Omental fat pad (tissue), 4 donors: ENCODE results near the gene GPRIN3. TPM values are rescaled to one million over a fixed set of nuclear protein-coding genes. Genes with fewer than 3 reads are reported as not detected.

ENCODE experiments used
- ATAC-seq: fragments of 150-250 bp; one replicate; pipeline ENCODE4 v1.9.1; 2016; ENCODE audit warnings: mild to moderate bottlenecking, moderate library complexity; ENCODE audit not compliant: low FRiP score
- DNase-seq: peaks from one replicate; pipeline ENCODE4 v3.0.0-alpha.2; 2019; ENCODE audit warnings: low spot score
- CTCF ChIP-seq, 3 donors: fragments of 450-650 bp; IDR thresholded peaks; one replicate each; pipeline ENCODE4 v1.5.1; 2016 to 2017; ENCODE audit warnings: antibody characterized with exemption in 3 of 3, mild to moderate bottlenecking in 3 of 3, moderate library complexity in 2 of 3
- total RNA-seq, 4 donors: library from RNA; depleted of rRNA; stranded (reverse); fragments of >200 nt; gene quantifications; one replicate each; pipeline ENCODE4 v1.1.0, GENCODE V29; 2016

GPRIN3 gene
- total RNA-seq = 10 to 100 TPM in 3 of 4 donors, 1 to 10 TPM in 1; 3.3 to 19.3 (median 14.7) TPM

GRCh38 chr4:89307446-89308160 is at the start of gene GPRIN3:
GPRIN3 (minus strand) TSS chr4:89307800; CDS start chr4:89250110, 57,690 bp downstream.
- DNase-seq = peak; percentile 31
- no peak for TF ChIP-seq CTCF (IDR thresholded peaks at IDR 0.05)
- ATAC-seq = peak; percentile 62

GRCh38 chr4:89357340-89357739 is 49.7 kb upstream of the GPRIN3 start:
- ATAC-seq (no peak), DNase-seq (no peak)
- TF ChIP-seq CTCF (IDR thresholded peaks at IDR 0.05) = no peak

GRCh38 chr4:89356086-89356485 is 48.5 kb upstream of the GPRIN3 start:
- ATAC-seq (no peak), DNase-seq (no peak)
- TF ChIP-seq CTCF (IDR thresholded peaks at IDR 0.05) = no peak

GRCh38 chr4:89353514-89353913 is 45.9 kb upstream of the GPRIN3 start:
- DNase-seq = no peak
- no peak for TF ChIP-seq CTCF (IDR thresholded peaks at IDR 0.05)
- ATAC-seq = no peak

- ATAC-seq (no peak), DNase-seq (no peak)
- no peak for TF ChIP-seq CTCF (IDR thresholded peaks at IDR 0.05)
These were observed 44.9 kb upstream of the GPRIN3 start for GRCh38 chr4:89352541-89352940.

GRCh38 chr4:89351201-89351600 is 43.6 kb upstream of the GPRIN3 start:
- ATAC-seq = no peak
- no peak for DNase-seq
- TF ChIP-seq CTCF (IDR thresholded peaks at IDR 0.05) = no peak

- no peak for ATAC-seq
- no peak for DNase-seq
- no peak for TF ChIP-seq CTCF (IDR thresholded peaks at IDR 0.05)
These were observed 39.9 kb upstream of the GPRIN3 start for GRCh38 chr4:89347363-89348025.
